ENCODE data around the gene MORN1.

DNA sequence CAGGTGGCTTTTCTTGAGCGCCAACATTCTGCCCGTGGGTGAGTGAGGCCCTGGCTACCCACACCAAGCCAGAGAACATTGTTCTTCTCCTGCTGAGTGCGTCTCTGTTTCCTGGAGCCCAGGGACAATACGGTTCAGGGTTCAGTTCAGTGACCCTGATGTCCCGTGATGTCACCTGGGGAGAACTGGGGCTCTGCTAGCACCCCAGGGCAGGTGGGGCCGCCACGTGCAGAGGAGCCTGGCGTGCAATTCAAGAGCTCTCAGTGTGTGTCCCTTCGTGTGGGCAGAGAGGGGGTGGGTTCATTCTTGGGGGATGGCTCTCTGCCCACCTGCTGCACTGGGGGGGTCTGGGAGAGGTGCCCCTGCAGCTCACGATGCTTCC is 39.2 kb upstream of the MORN1 start:
- TF ChIP-seq EP300 (IDR thresholded peaks at IDR 0.05; ENCODE audit: borderline replicate concordance) (no peak), MAX (IDR thresholded peaks at IDR 0.05) (no peak), CREB1 (IDR thresholded peaks at IDR 0.05; ENCODE audit: low read depth) (no peak), NFIC (IDR thresholded peaks at IDR 0.05) (no peak), YY1 (IDR thresholded peaks at IDR 0.05; ENCODE audit: low read depth) (no peak), TAF1 (IDR thresholded peaks at IDR 0.05; ENCODE audit: low read depth) (no peak), FOXM1 (IDR thresholded peaks at IDR 0.05; ENCODE audit: borderline replicate concordance, low read depth) (no peak), RAD21 (IDR thresholded peaks at IDR 0.05; ENCODE audit: low read depth) (no peak)
